Panc1 (cell line): ENCODE data around the gene TNRC6C. TPM values are rescaled to one million over a fixed set of nuclear protein-coding genes. Genes with fewer than 3 reads are reported as not detected.

Source experiments
- ATAC-seq: fragments of 200-7000 bp; cut with Tn5 transposase; 2 replicates; pipeline ENCODE4 v1.9.1; 2020; ENCODE audit warnings: mild to moderate bottlenecking, moderate library complexity
- BruUV-seq: library from RNA; stranded (reverse); fragments of 400-500 nt; replicated peaks from 2 replicates; lab custom pipeline; 2021; lab: Mats Ljungman, UMichigan
- CTCF ChIA-PET: fragments of 300-600 bp; sonication (Branson Sonifier 250); formaldehyde crosslinking; loops from one replicate; lab custom pipeline; 2022; ENCODE audit warnings: antibody characterized with exemption; lab: Charles Lee
- POLR2A ChIA-PET: fragments of 300-600 bp; sonication (Branson Sonifier 250); formaldehyde crosslinking; loops from one replicate; lab custom pipeline; 2022; ENCODE audit warnings: antibody characterized with exemption; lab: Charles Lee
- DNase-seq: peaks from one replicate; pipeline ENCODE4 v3.0.0-alpha.2; 2010; ENCODE audit warnings: low read depth, low spot score
- H3K27ac ChIP-seq: 2 replicates; pipeline ENCODE4 v1.5.1; 2011; ENCODE audit warnings: mild to moderate bottlenecking, low read length, inconsistent platforms
- H3K27me3 ChIP-seq: fragments of 200-500 bp; sonication (Bioruptor generic); 2 replicates; pipeline ENCODE4 v1.6.0; 2014; ENCODE audit warnings: low read length, inconsistent platforms; ENCODE audit not compliant: control insufficient read depth, insufficient read depth
- H3K36me3 ChIP-seq: fragments of 200-500 bp; sonication (Bioruptor generic); 2 replicates; pipeline ENCODE4 v1.5.1; 2014; ENCODE audit warnings: inconsistent platforms, mild to moderate bottlenecking, low read length, moderate library complexity; ENCODE audit not compliant: control insufficient read depth, insufficient read depth
- H3K4me1 ChIP-seq: 2 replicates; pipeline ENCODE4 v1.5.1; 2011; ENCODE audit warnings: inconsistent platforms, mild to moderate bottlenecking, low read length, moderate library complexity; ENCODE audit not compliant: control insufficient read depth, insufficient read depth
- H3K4me3 ChIP-seq, 2 experiments: 2 replicates each; pipeline ENCODE4 v1.5.1; 2011 to 2012; ENCODE audit warnings: low read depth in 2 of 2, low read length in 2 of 2, mild to moderate bottlenecking in 2 of 2, inconsistent platforms in 1 of 2, moderate library complexity in 1 of 2
- H3K9me3 ChIP-seq: fragments of 200-500 bp; sonication (Bioruptor generic); 2 replicates; pipeline ENCODE4 v1.5.1; 2014; ENCODE audit warnings: low read depth, mild to moderate bottlenecking, inconsistent platforms, low read length, moderate library complexity; ENCODE audit not compliant: control insufficient read depth, insufficient read depth
- POLR2AphosphoS5 ChIP-seq: IDR thresholded peaks from 2 replicates; pipeline ENCODE4 v1.6.1; 2012; ENCODE audit warnings: mild to moderate bottlenecking, low read depth, low read length, moderate library complexity
- REST ChIP-seq, 2 experiments: IDR thresholded peaks; 2 replicates each; pipeline ENCODE4 v1.6.1; 2011 to 2012; ENCODE audit warnings: low read depth in 2 of 2, control low read depth in 1 of 2, low read length in 1 of 2, mild to moderate bottlenecking in 1 of 2, moderate library complexity in 1 of 2; ENCODE audit not compliant: insufficient read depth in 1 of 2
- SIN3A ChIP-seq: IDR thresholded peaks from 2 replicates; pipeline ENCODE4 v1.6.1; 2012; ENCODE audit warnings: low read depth, mild to moderate bottlenecking, low read length, moderate library complexity, borderline replicate concordance; ENCODE audit not compliant: insufficient read depth
- TCF7L2 ChIP-seq: IDR thresholded peaks from 2 replicates; pipeline ENCODE4 v1.6.1; 2011; ENCODE audit warnings: mild to moderate bottlenecking, low read depth, low read length, inconsistent platforms
- in situ Hi-C: cut with HindIII; loops from 2 replicates; pipeline ENCODE4 v1.10.0; 2016; ENCODE audit warnings: low sequenced_read_pairs, low pct_unique_long_range_greater_than_20kb
- intact Hi-C: fragments of 100-400 bp; cut with micrococcal nuclease; formaldehyde crosslinking; loops from one replicate; pipeline ENCODE4 v1.10.0; 2022; ENCODE audit not compliant: unreplicated experiment
- total RNA-seq: library from RNA; stranded (reverse); gene quantifications from one replicate; pipeline ENCODE4 v1.2.1, GENCODE V29; 2021; ENCODE audit not compliant: unreplicated experiment
- TF ChIP-seq, protein P1 (sequence below): fragments of 450-650 bp; IDR thresholded peaks from 2 replicates; pipeline ENCODE4 v1.5.1; 2017; ENCODE audit warnings: mild to moderate bottlenecking

Gene TNRC6C
- total RNA-seq, 1 experiment from 2014 or later: 10.1 TPM

DNA sequence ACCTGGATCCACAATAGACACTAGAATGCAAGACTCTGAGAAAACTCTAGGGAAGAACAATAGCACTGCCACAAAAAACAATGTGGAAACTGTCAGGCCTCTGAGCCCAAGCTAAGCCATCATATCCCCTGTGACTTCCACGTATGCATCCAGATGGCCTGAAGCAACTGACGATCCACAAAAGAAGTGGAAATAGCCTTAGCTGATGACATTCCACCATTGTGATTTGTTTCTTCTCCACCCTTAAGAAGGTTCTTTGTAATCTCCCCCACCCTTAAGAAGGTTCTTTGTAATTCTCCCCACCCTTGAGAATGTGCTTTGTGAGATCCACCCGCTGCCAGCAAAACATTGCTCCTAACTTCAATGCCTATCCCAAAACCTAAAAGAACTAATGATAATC, 39.2 kb upstream of the TNRC6C start:
- CTCF ChIA-PET: no interaction called here
- BruUV-seq: no TSS peak
- no peak for ATAC-seq
- in situ Hi-C loops (no loop called here), intact Hi-C loops (loop anchor here (10.0 kb wide), 1 partner anchor 96 kb away; no protein-coding TSS in a partner anchor)
- no peaks in the 10 kb centered on the region; the same call in 1 of the 2 replicates for H3K36me3 ChIP-seq
- H3K4me1 ChIP-seq: peaks cover 19% of the 10 kb centered on the region
- H3K4me3 ChIP-seq: no peak overlapping the region
- TF ChIP-seq SIN3A (no peak), REST (IDR thresholded peaks at IDR 0.05; ENCODE audit: insufficient read depth in 1 of 2, low read depth in 2 of 2, low read length in 1 of 2) (no peak), POLR2AphosphoS5 (no peak), TCF7L2 (no peak)
- TF ChIP-seq, protein P1, sequence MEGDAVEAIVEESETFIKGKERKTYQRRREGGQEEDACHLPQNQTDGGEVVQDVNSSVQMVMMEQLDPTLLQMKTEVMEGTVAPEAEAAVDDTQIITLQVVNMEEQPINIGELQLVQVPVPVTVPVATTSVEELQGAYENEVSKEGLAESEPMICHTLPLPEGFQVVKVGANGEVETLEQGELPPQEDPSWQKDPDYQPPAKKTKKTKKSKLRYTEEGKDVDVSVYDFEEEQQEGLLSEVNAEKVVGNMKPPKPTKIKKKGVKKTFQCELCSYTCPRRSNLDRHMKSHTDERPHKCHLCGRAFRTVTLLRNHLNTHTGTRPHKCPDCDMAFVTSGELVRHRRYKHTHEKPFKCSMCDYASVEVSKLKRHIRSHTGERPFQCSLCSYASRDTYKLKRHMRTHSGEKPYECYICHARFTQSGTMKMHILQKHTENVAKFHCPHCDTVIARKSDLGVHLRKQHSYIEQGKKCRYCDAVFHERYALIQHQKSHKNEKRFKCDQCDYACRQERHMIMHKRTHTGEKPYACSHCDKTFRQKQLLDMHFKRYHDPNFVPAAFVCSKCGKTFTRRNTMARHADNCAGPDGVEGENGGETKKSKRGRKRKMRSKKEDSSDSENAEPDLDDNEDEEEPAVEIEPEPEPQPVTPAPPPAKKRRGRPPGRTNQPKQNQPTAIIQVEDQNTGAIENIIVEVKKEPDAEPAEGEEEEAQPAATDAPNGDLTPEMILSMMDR: no peak
- H3K27ac ChIP-seq: no peak overlapping the region
- POLR2A ChIA-PET: no interaction called here
- H3K9me3 ChIP-seq: no peaks in the 10 kb centered on the region
- peaks cover 35% of the 10 kb centered on the region for H3K27me3 ChIP-seq
- no peak for DNase-seq

- ChIA-PET POLR2A (interaction anchor here (0.5 kb wide), 1 partner anchor 454 kb away, joined by 10 read pairs; no protein-coding TSS in a partner anchor), CTCF (no interaction called here)
- Histone ChIP-seq H3K9me3 (no peaks in the 10 kb centered on the region), H3K36me3 (no peaks in the 10 kb centered on the region), H3K27me3 (0 out of 2 replicates have a peak, but pooled peaks cover 3% of the 10 kb centered on the region), H3K27ac (no peak overlapping the region), H3K4me3 (no peak overlapping the region), H3K4me1 (no peaks in the 10 kb centered on the region)
- intact Hi-C loops: no loop called here
- DNase-seq (no peak), ATAC-seq (0 out of 2 replicates have a peak, but pooled peaks have one; percentile 39)
- in situ Hi-C loops: no loop called here
- no peak for TF ChIP-seq POLR2AphosphoS5
- no TSS peak for BruUV-seq
Measured at GRCh38 chr17:77923135-77923534, 35.4 kb upstream of the TNRC6C start.

DNA sequence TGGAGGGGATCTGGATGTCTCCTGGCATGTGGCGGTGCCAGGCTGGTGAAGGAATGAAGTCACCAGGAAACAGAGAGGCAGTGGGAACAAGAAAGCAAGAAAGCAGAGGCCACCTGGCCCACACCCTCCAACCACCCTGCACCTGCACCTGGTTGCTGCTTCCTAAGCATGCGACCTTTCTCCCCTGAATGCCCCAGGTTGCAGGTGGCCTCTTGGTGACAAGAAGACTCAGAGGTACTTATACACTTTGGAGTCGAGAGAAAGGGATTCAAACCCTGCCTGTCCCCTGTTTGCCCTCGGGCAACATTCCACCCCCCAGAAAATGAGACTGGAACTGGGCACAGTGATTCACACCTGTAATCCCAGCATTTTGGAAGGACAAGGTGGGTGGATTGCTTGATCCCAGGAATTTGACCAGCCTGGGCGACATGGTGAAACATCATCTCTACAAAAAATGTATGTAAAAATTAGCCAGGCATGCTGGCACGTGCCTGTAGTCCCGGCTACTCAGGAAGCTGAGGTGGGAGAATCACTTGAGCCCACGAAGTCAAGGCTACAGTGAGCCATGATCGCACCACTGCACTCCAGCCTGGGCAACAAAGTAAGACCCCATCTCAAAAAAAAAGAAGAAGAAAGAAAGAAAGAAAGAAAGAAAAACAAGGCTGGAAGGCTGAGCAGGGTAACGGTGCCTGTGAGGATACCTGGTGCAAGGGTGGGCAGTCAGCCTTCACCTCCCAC, 34.6 kb upstream of the TNRC6C start:
- no peaks in the 10 kb centered on the region for H3K9me3 ChIP-seq
- in situ Hi-C loops: no loop called here
- H3K36me3 ChIP-seq: no peaks in the 10 kb centered on the region
- no peak for DNase-seq
- intact Hi-C loops: no loop called here
- POLR2A ChIA-PET: interaction anchor here (0.5 kb wide), 1 partner anchor 453 kb away, joined by 10 read pairs; no protein-coding TSS in a partner anchor
- TF ChIP-seq REST (IDR thresholded peaks at IDR 0.05; ENCODE audit: insufficient read depth in 1 of 2, low read depth in 2 of 2, low read length in 1 of 2) (no peak), POLR2AphosphoS5 (no peak), SIN3A (no peak), TCF7L2 (no peak)
- TF ChIP-seq, protein P1: no peak
- H3K27ac ChIP-seq: no peak overlapping the region
- CTCF ChIA-PET: no interaction called here
- H3K4me3 ChIP-seq: no peak overlapping the region
- no peaks in the 10 kb centered on the region; the same call in 1 of the 2 replicates for H3K27me3 ChIP-seq
- ATAC-seq: no peak
- no TSS peak for BruUV-seq
- H3K4me1 ChIP-seq: no peaks in the 10 kb centered on the region
